ENCODE data around the gene TTC23.

- TF ChIP-seq CTCF (conservative IDR thresholded peaks at IDR 0.05; ENCODE audit: low read depth, low read length) (no peak), EZH2 (IDR thresholded peaks at IDR 0.05; ENCODE audit: borderline replicate concordance, low read depth, low read length, poor library complexity, severe bottlenecking) (no peak)
Observed at GRCh38 chr15:99090938-99091337, 158.4 kb downstream of the TTC23 start.
